A549 (cell line): Measurements from ENCODE around the gene NHLRC1.

Experiments used
- BHLHE40 ChIP-seq: IDR thresholded peaks from 2 replicates; pipeline ENCODE4 v1.6.1; 2012; ENCODE audit warnings: low read depth, low read length, inconsistent platforms
- CEBPB ChIP-seq, 2 experiments: fragments of >200 bp in 1 of 2; sonication (Bioruptor Twin) in 1 of 2; formaldehyde crosslinking in 1 of 2; IDR thresholded peaks; 2 replicates each; pipeline ENCODE4 v1.6.1; 2012 to 2016
- EP300 ChIP-seq, 2 experiments: fragments of >200 bp; sonication (Bioruptor Twin); formaldehyde crosslinking; IDR thresholded peaks; 2 replicates in 1 of 2; 3 replicates in 1 of 2; pipeline ENCODE4 v1.6.1; 2016 to 2017
- FOXS1 ChIP-seq: fragments of 250-450 bp; sonication (Bioruptor Pico); IDR thresholded peaks from 2 replicates; pipeline ENCODE4 v1.5.0; 2020; ENCODE audit warnings: mild to moderate bottlenecking, moderate library complexity
- POLR2A ChIP-seq: IDR thresholded peaks from 2 replicates; pipeline ENCODE4 v1.6.1; 2012; ENCODE audit warnings: mild to moderate bottlenecking, low read length
- RAD21 ChIP-seq, 2 experiments: fragments of >200 bp in 1 of 2; sonication (Bioruptor Twin) in 1 of 2; formaldehyde crosslinking in 1 of 2; IDR thresholded peaks in 1 of 2; conservative IDR thresholded peaks in 1 of 2; 2 replicates in 1 of 2; 3 replicates in 1 of 2; pipeline ENCODE4 v1.6.1; 2012 to 2018; ENCODE audit warnings: inconsistent platforms in 1 of 2
- TF ChIP-seq, protein P1 (sequence below): fragments of >200 bp; sonication (Bioruptor Twin); formaldehyde crosslinking; IDR thresholded peaks from 3 replicates; pipeline ENCODE4 v1.5.1; 2016
- TF ChIP-seq, protein P2 (sequence below): fragments of 200-600 bp; sonication (generic); IDR thresholded peaks from 2 replicates; pipeline ENCODE4 v1.6.1; 2016; ENCODE audit warnings: antibody characterized with exemption, mild to moderate bottlenecking, moderate library complexity
- TF ChIP-seq, protein P3 (sequence below): fragments of >200 bp; sonication (Bioruptor Twin); formaldehyde crosslinking; IDR thresholded peaks from 3 replicates; pipeline ENCODE4 v1.6.1; 2016
- TF ChIP-seq, protein P4 (sequence below): IDR thresholded peaks from 2 replicates; pipeline ENCODE4 v1.6.1; 2012

DNA sequence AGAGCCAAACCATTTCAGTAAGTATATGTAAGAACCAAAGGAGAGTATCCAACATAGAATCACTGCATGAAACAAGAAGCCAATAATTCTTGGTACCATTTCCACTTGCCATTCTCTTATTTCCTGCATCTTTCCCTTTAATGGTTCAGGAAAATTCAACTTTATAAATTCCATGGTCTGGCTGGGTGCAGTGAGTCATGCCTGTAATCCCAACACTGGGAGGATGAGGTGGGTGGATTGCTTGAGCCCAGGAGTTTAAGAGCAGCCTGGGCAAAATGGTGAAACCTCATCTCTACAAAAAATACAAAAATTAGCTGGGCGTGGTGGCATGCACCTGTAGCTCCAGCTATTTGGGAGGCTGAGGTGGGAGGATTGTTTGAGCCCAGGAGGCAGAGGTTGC lies 21.2 kb downstream of the NHLRC1 start:
- TF ChIP-seq, protein P1, sequence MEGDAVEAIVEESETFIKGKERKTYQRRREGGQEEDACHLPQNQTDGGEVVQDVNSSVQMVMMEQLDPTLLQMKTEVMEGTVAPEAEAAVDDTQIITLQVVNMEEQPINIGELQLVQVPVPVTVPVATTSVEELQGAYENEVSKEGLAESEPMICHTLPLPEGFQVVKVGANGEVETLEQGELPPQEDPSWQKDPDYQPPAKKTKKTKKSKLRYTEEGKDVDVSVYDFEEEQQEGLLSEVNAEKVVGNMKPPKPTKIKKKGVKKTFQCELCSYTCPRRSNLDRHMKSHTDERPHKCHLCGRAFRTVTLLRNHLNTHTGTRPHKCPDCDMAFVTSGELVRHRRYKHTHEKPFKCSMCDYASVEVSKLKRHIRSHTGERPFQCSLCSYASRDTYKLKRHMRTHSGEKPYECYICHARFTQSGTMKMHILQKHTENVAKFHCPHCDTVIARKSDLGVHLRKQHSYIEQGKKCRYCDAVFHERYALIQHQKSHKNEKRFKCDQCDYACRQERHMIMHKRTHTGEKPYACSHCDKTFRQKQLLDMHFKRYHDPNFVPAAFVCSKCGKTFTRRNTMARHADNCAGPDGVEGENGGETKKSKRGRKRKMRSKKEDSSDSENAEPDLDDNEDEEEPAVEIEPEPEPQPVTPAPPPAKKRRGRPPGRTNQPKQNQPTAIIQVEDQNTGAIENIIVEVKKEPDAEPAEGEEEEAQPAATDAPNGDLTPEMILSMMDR = no peak
- TF ChIP-seq POLR2A (no peak), EP300 (IDR thresholded peaks at IDR 0.05) (no peak), FOXS1 (CRISPR knock-in tag) (no peak), RAD21 (conservative IDR thresholded peaks at IDR 0.05 in 1 of 2, IDR thresholded peaks at IDR 0.05 in 1 of 2) (no peak), BHLHE40 (no peak), CEBPB (IDR thresholded peaks at IDR 0.05) (no peak)
- TF ChIP-seq, protein P2, sequence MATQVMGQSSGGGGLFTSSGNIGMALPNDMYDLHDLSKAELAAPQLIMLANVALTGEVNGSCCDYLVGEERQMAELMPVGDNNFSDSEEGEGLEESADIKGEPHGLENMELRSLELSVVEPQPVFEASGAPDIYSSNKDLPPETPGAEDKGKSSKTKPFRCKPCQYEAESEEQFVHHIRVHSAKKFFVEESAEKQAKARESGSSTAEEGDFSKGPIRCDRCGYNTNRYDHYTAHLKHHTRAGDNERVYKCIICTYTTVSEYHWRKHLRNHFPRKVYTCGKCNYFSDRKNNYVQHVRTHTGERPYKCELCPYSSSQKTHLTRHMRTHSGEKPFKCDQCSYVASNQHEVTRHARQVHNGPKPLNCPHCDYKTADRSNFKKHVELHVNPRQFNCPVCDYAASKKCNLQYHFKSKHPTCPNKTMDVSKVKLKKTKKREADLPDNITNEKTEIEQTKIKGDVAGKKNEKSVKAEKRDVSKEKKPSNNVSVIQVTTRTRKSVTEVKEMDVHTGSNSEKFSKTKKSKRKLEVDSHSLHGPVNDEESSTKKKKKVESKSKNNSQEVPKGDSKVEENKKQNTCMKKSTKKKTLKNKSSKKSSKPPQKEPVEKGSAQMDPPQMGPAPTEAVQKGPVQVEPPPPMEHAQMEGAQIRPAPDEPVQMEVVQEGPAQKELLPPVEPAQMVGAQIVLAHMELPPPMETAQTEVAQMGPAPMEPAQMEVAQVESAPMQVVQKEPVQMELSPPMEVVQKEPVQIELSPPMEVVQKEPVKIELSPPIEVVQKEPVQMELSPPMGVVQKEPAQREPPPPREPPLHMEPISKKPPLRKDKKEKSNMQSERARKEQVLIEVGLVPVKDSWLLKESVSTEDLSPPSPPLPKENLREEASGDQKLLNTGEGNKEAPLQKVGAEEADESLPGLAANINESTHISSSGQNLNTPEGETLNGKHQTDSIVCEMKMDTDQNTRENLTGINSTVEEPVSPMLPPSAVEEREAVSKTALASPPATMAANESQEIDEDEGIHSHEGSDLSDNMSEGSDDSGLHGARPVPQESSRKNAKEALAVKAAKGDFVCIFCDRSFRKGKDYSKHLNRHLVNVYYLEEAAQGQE = no peak
- TF ChIP-seq, protein P3, sequence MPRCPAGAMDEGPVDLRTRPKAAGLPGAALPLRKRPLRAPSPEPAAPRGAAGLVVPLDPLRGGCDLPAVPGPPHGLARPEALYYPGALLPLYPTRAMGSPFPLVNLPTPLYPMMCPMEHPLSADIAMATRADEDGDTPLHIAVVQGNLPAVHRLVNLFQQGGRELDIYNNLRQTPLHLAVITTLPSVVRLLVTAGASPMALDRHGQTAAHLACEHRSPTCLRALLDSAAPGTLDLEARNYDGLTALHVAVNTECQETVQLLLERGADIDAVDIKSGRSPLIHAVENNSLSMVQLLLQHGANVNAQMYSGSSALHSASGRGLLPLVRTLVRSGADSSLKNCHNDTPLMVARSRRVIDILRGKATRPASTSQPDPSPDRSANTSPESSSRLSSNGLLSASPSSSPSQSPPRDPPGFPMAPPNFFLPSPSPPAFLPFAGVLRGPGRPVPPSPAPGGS = no peak
- TF ChIP-seq, protein P4, sequence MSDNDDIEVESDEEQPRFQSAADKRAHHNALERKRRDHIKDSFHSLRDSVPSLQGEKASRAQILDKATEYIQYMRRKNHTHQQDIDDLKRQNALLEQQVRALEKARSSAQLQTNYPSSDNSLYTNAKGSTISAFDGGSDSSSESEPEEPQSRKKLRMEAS = no peak
